ENCODE results near the gene METTL25.

Gene METTL25

DNA sequence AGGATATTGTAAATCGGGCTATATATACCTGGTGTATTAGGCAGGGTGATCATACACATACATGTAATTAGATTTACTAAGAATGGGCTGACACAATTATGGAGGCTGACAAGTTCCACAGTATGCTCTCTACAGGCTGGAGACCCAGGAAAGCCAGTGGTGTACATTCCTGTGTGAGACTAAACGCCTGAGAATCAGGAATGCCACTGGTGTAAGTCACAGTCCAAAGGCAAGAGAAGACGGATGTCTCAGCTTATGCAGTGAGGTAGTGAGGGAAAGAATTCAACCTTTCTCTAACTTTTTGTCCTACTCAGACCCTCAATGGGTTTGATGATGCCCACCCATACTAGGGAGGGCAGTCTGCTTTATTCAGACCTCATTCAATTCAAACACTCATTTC, 57.1 kb downstream of the METTL25 start:
- DNase-seq (ENCODE audit: insufficient read length, low spot score) (no peak), FAIRE-seq (no peak)
- TF ChIP-seq TAF1 (IDR thresholded peaks at IDR 0.05; ENCODE audit: low read depth, low read length) (no peak), POLR2A (IDR thresholded peaks at IDR 0.05; ENCODE audit: low read depth, low read length) (no peak), POLR2AphosphoS5 (IDR thresholded peaks at IDR 0.05; ENCODE audit: low read depth, low read length) (no peak), SPI1 (IDR thresholded peaks at IDR 0.05; ENCODE audit: low read depth, low read length) (no peak)

- TF ChIP-seq POLR2A (IDR thresholded peaks at IDR 0.05; ENCODE audit: low read depth, low read length) (no peak), POLR2AphosphoS5 (IDR thresholded peaks at IDR 0.05; ENCODE audit: low read depth, low read length) (no peak), SPI1 (IDR thresholded peaks at IDR 0.05; ENCODE audit: low read depth, low read length) (no peak), TAF1 (IDR thresholded peaks at IDR 0.05; ENCODE audit: low read depth, low read length) (no peak), PAX5 (IDR thresholded peaks at IDR 0.05; ENCODE audit: insufficient read depth, low read length, severe bottlenecking) (no peak), POU2F2 (IDR thresholded peaks at IDR 0.05; ENCODE audit: low read depth, low read length) (no peak)
- FAIRE-seq (no peak), DNase-seq (ENCODE audit: insufficient read length, low spot score) (no peak)
Measured at GRCh38 chr12:82425241-82425640, 66.9 kb downstream of the METTL25 start.

GRCh38 chr12:82426081-82426480, 67.8 kb downstream of the METTL25 start:
- DNase-seq (ENCODE audit: insufficient read length, low spot score): no peak
- TF ChIP-seq TAF1 (IDR thresholded peaks at IDR 0.05; ENCODE audit: low read depth, low read length) (no peak), POLR2A (IDR thresholded peaks at IDR 0.05; ENCODE audit: low read depth, low read length) (no peak), POU2F2 (IDR thresholded peaks at IDR 0.05; ENCODE audit: low read depth, low read length) (no peak), PAX5 (IDR thresholded peaks at IDR 0.05; ENCODE audit: insufficient read depth, low read length, severe bottlenecking) (no peak), SPI1 (IDR thresholded peaks at IDR 0.05; ENCODE audit: low read depth, low read length) (no peak), POLR2AphosphoS5 (IDR thresholded peaks at IDR 0.05; ENCODE audit: low read depth, low read length) (no peak)
- no peak for FAIRE-seq

GRCh38 chr12:82426586-82426985, 68.3 kb downstream of the METTL25 start:
- TF ChIP-seq PAX5 (IDR thresholded peaks at IDR 0.05; ENCODE audit: insufficient read depth, low read length, severe bottlenecking) (no peak), TAF1 (IDR thresholded peaks at IDR 0.05; ENCODE audit: low read depth, low read length) (no peak), SPI1 (IDR thresholded peaks at IDR 0.05; ENCODE audit: low read depth, low read length) (no peak), POU2F2 (IDR thresholded peaks at IDR 0.05; ENCODE audit: low read depth, low read length) (no peak), POLR2AphosphoS5 (IDR thresholded peaks at IDR 0.05; ENCODE audit: low read depth, low read length) (no peak), POLR2A (IDR thresholded peaks at IDR 0.05; ENCODE audit: low read depth, low read length) (no peak)
- DNase-seq (ENCODE audit: insufficient read length, low spot score) (no peak), FAIRE-seq (no peak)

- TF ChIP-seq PAX5 (IDR thresholded peaks at IDR 0.05; ENCODE audit: insufficient read depth, low read length, severe bottlenecking): no peak
- no peak for DNase-seq (ENCODE audit: insufficient read length, low spot score)
- no peak for FAIRE-seq
Measured at GRCh38 chr12:82430541-82431145, 72.3 kb downstream of the METTL25 start.

- FAIRE-seq (no peak), DNase-seq (ENCODE audit: insufficient read length, low spot score) (no peak)
- TF ChIP-seq PAX5 (IDR thresholded peaks at IDR 0.05; ENCODE audit: insufficient read depth, low read length, severe bottlenecking) (no peak), POU2F2 (IDR thresholded peaks at IDR 0.05; ENCODE audit: low read depth, low read length) (no peak), POLR2A (IDR thresholded peaks at IDR 0.05; ENCODE audit: low read depth, low read length) (no peak)
Measured at GRCh38 chr12:82434392-82434911, 76.1 kb downstream of the METTL25 start.

DNA sequence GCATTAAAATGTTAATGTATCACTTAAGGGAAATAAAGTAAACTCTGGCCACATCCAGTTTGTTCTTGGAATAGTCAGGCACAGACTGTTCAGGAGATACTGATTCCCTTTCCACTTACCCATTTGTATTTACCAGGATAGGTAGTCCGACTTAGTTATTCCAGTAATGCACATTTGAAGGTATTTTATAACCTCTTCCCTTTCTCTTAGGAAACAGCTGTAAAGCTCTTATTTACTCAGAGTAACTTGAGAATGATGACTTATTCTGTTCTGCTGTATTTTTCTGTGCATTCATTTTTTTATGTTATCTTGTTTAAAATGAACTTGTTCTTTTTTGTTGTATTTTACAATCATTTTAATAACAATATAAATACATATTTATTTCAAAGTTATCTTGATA, 78.0 kb downstream of the METTL25 start:
- DNase-seq (ENCODE audit: insufficient read length, low spot score) (no peak), FAIRE-seq (no peak)
- TF ChIP-seq TAF1 (IDR thresholded peaks at IDR 0.05; ENCODE audit: low read depth, low read length) (no peak), SPI1 (IDR thresholded peaks at IDR 0.05; ENCODE audit: low read depth, low read length) (no peak), POLR2A (IDR thresholded peaks at IDR 0.05; ENCODE audit: low read depth, low read length) (no peak), POU2F2 (IDR thresholded peaks at IDR 0.05; ENCODE audit: low read depth, low read length) (no peak), POLR2AphosphoS5 (IDR thresholded peaks at IDR 0.05; ENCODE audit: low read depth, low read length) (no peak), PAX5 (IDR thresholded peaks at IDR 0.05; ENCODE audit: insufficient read depth, low read length, severe bottlenecking) (no peak)

DNA sequence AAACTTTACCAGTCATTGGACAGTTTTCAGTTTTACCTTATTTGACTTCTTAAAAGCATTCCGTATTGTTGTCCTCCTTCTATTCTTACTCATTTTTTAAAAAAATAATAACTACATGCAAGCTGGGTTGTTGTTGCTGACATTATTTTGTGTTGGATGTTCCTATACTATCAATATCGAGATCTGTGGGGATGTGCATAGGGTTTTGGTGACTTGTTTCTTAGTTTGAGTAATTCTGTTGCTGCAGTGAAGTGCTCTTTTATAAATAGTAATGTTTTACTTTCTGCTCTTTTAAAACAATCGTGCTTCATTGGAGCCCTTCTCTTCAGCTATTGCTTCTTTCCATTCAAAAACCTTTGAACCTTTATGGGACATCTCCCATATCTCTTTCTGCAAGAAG, 79.4 kb downstream of the METTL25 start:
- TF ChIP-seq POLR2A (IDR thresholded peaks at IDR 0.05; ENCODE audit: low read depth, low read length) (no peak), TAF1 (IDR thresholded peaks at IDR 0.05; ENCODE audit: low read depth, low read length) (no peak), POLR2AphosphoS5 (IDR thresholded peaks at IDR 0.05; ENCODE audit: low read depth, low read length) (no peak), PAX5 (IDR thresholded peaks at IDR 0.05; ENCODE audit: insufficient read depth, low read length, severe bottlenecking) (no peak), SPI1 (IDR thresholded peaks at IDR 0.05; ENCODE audit: low read depth, low read length) (no peak), POU2F2 (IDR thresholded peaks at IDR 0.05; ENCODE audit: low read depth, low read length) (no peak)
- FAIRE-seq: no peak
- DNase-seq (ENCODE audit: insufficient read length, low spot score): no peak

GRCh38 chr12:82438356-82438755, 80.0 kb downstream of the METTL25 start:
- FAIRE-seq (no peak), DNase-seq (ENCODE audit: insufficient read length, low spot score) (no peak)
- no peak for TF ChIP-seq SPI1 (IDR thresholded peaks at IDR 0.05; ENCODE audit: low read depth, low read length)
- no peak for TF ChIP-seq TAF1 (IDR thresholded peaks at IDR 0.05; ENCODE audit: low read depth, low read length)
- no peak for TF ChIP-seq PAX5 (IDR thresholded peaks at IDR 0.05; ENCODE audit: insufficient read depth, low read length, severe bottlenecking)
- no peak for TF ChIP-seq POLR2A (IDR thresholded peaks at IDR 0.05; ENCODE audit: low read depth, low read length)
- TF ChIP-seq POLR2AphosphoS5 (IDR thresholded peaks at IDR 0.05; ENCODE audit: low read depth, low read length): no peak
- TF ChIP-seq POU2F2 (IDR thresholded peaks at IDR 0.05; ENCODE audit: low read depth, low read length): no peak

DNA sequence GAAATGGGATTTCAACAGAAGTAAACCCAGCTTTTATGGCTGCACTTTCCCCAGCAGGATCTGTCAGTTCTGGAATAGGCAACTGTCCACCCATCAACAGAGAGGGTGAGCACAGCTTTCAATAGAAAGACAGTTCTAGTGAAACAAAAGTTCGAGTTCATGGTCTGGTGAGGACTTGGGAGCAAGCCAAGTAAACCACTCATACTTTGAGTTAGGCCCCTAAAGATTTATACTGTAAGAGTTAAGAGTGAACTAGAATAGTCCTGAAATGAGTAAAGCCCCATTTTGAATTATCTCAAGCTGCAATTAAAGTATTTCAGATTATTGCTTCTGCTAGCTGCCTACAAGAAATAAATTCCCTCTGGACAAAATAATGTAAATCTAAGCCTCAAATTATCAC, 82.6 kb downstream of the METTL25 start:
- TF ChIP-seq POLR2AphosphoS5 (IDR thresholded peaks at IDR 0.05; ENCODE audit: low read depth, low read length) (no peak), POLR2A (IDR thresholded peaks at IDR 0.05; ENCODE audit: low read depth, low read length) (no peak), PAX5 (IDR thresholded peaks at IDR 0.05; ENCODE audit: insufficient read depth, low read length, severe bottlenecking) (no peak)
- FAIRE-seq (no peak), DNase-seq (ENCODE audit: insufficient read length, low spot score) (no peak)

Data from GM12891 (cell line).